B cell (primary cell): ENCODE measurements around the gene SNX19. TPM values are rescaled to one million over a fixed set of nuclear protein-coding genes. Genes with fewer than 3 reads are reported as not detected.

ENCODE experiments used
- ATAC-seq: fragments of 200-7000 bp; cut with Tn5 transposase; one replicate; pipeline ENCODE4 v1.10.0; 2021; ENCODE audit warnings: low read depth, mild to moderate bottlenecking, moderate number of reproducible peaks, moderate library complexity
- CTCF ChIA-PET: fragments of 350-600 bp; sonication (Branson Sonifier 250); formaldehyde crosslinking; loops from one replicate; lab custom pipeline; 2021; ENCODE audit warnings: antibody characterized with exemption, inconsistent platforms; lab: Charles Lee
- POLR2A ChIA-PET: fragments of 350-600 bp; sonication (Branson Sonifier 250); formaldehyde crosslinking; loops from one replicate; lab custom pipeline; 2021; ENCODE audit warnings: antibody characterized with exemption; lab: Charles Lee
- DNase-seq: peaks from one replicate; pipeline ENCODE4 v3.0.0; 2013
- H2AFZ ChIP-seq: 2 replicates; pipeline ENCODE4 v1.6.1; 2012; ENCODE audit warnings: mild to moderate bottlenecking, low read depth, low read length; ENCODE audit not compliant: insufficient read depth, poor library complexity, severe bottlenecking
- H3K27ac ChIP-seq, 2 donors: 1 replicate in 1 of 2; 2 replicates in 1 of 2; pipeline ENCODE4 v1.5.1; 2012 to 2013; ENCODE audit warnings: low read length in 2 of 2, mild to moderate bottlenecking in 2 of 2, moderate library complexity in 1 of 2
- H3K27me3 ChIP-seq, 4 experiments: fragments of 200-600 bp in 1 of 4; sonication (generic) in 1 of 4; replicated peaks in 1 of 4; 1 replicate in 2 of 4; 2 replicates in 2 of 4; pipeline versions ENCODE4 v1.6.1 to v1.7.0; 2013 to 2016; ENCODE audit warnings: low read length in 3 of 4, mild to moderate bottlenecking in 2 of 4, mixed read lengths in 1 of 4, moderate library complexity in 1 of 4; ENCODE audit not compliant: insufficient read depth in 4 of 4, control insufficient read depth in 3 of 4; ENCODE audit errors: control extremely low read depth in 1 of 4
- H3K36me3 ChIP-seq, 2 experiments: replicated peaks in 1 of 2; 1 replicate in 1 of 2; 2 replicates in 1 of 2; pipeline versions ENCODE4 v1.6.1 to v1.7.1; 2013; ENCODE audit warnings: low read length in 1 of 2; ENCODE audit not compliant: insufficient read depth in 2 of 2, control insufficient read depth in 1 of 2; ENCODE audit errors: control extremely low read depth in 1 of 2, extremely low read depth in 1 of 2
- H3K4me1 ChIP-seq, 2 donors: fragments of 200-600 bp in 1 of 2; sonication (generic) in 1 of 2; 1 replicate in 1 of 2; 2 replicates in 1 of 2; pipeline versions ENCODE4 v1.5.1 to v1.6.1; 2013 to 2017; ENCODE audit warnings: low read length in 2 of 2; ENCODE audit not compliant: control insufficient read depth in 2 of 2, insufficient read depth in 2 of 2
- H3K4me2 ChIP-seq: replicated peaks from 2 replicates; pipeline ENCODE3; 2012; ENCODE audit warnings: mild to moderate bottlenecking, low read depth, low read length; ENCODE audit not compliant: poor library complexity, severe bottlenecking
- H3K4me3 ChIP-seq, 5 experiments: fragments of 200-600 bp in 1 of 5; sonication (generic) in 1 of 5; 1 replicate in 3 of 5; 2 replicates in 2 of 5; pipeline versions ENCODE4 v1.5.1 to v1.7.0; 2011 to 2016; ENCODE audit warnings: low read length in 4 of 5, mild to moderate bottlenecking in 4 of 5, low read depth in 2 of 5, control low read depth in 1 of 5, moderate library complexity in 1 of 5; ENCODE audit not compliant: insufficient read depth in 1 of 5; ENCODE audit errors: control extremely low read depth in 1 of 5, extremely low read depth in 1 of 5
- H3K79me2 ChIP-seq: fragments of 200-600 bp; sonication (generic); one replicate; pipeline ENCODE4 v1.6.0; 2016; ENCODE audit warnings: low read length; ENCODE audit not compliant: control insufficient read depth, insufficient read depth
- H3K9ac ChIP-seq: fragments of 200-600 bp; sonication (generic); 2 replicates; pipeline ENCODE4 v1.6.1; 2017; ENCODE audit warnings: mild to moderate bottlenecking, low read length, moderate library complexity
- H3K9me3 ChIP-seq, 3 donors: one replicate each; pipeline versions ENCODE4 v1.6.1 to v1.7.1; 2013; ENCODE audit warnings: low read length in 2 of 3; ENCODE audit not compliant: control insufficient read depth in 2 of 3, insufficient read depth in 1 of 3; ENCODE audit errors: control extremely low read depth in 1 of 3
- H4K20me1 ChIP-seq: 2 replicates; pipeline ENCODE4 v1.6.0; 2012; ENCODE audit warnings: mild to moderate bottlenecking, low read length; ENCODE audit not compliant: insufficient read depth, control insufficient read depth, poor library complexity, severe bottlenecking
- H3K27ac Mint-ChIP-seq: one replicate; pipeline ENCODE4 v1.8.0; 2021; ENCODE audit warnings: mixed read lengths
- H3K27me3 Mint-ChIP-seq: one replicate; pipeline ENCODE4 v1.8.0; 2021; ENCODE audit warnings: mixed read lengths
- H3K4me1 Mint-ChIP-seq: one replicate; pipeline ENCODE4 v1.8.0; 2021; ENCODE audit warnings: mixed read lengths
- H3K4me3 Mint-ChIP-seq: one replicate; pipeline ENCODE4 v1.8.0; 2021; ENCODE audit warnings: mixed read lengths
- H3K9me3 Mint-ChIP-seq: one replicate; pipeline ENCODE4 v1.8.0; 2022; ENCODE audit warnings: mixed read lengths; ENCODE audit not compliant: insufficient read depth
- CTCF ChIP-seq: fragments of 200-600 bp; IDR thresholded peaks from one replicate; pipeline ENCODE4 v1.8.0; 2022; ENCODE audit warnings: antibody characterized with exemption, mild to moderate bottlenecking
- EZH2 ChIP-seq: IDR thresholded peaks from 2 replicates; pipeline ENCODE4 v1.6.1; 2012; ENCODE audit warnings: borderline replicate concordance, low read depth, mild to moderate bottlenecking, moderate library complexity, low read length; ENCODE audit not compliant: insufficient read depth, poor library complexity, severe bottlenecking
- WGBS: methylation state at CpG from one replicate; pipeline ENCODE4 v1.1.5; 2013; ENCODE audit warnings: missing lambda C conversion rate; ENCODE audit not compliant: insufficient coverage; 5-methylcytosine and 5-hydroxymethylcytosine counted together
- intact Hi-C: fragments of 100-400 bp; cut with micrococcal nuclease; formaldehyde crosslinking; loops from one replicate; pipeline ENCODE4 v1.10.0; 2022
- polyA plus RNA-seq: library from polyadenylated mRNA; depleted of rRNA; stranded (reverse); fragments of >200 nt; gene quantifications from 2 replicates; pipeline ENCODE4 v1.2.3, GENCODE V29; 2012
- total RNA-seq, 2 donors: library from RNA; stranded (reverse); fragments of 120-200 nt in 1 of 2; gene quantifications; 1 replicate in 1 of 2; 2 replicates in 1 of 2; pipeline versions ENCODE4 v1.2.3 to v1.2.4, GENCODE V29; 2013 to 2022

Gene SNX19
- total and polyA plus RNA-seq, 2 donors (not counting 1 experiment from before 2014, with no cell fraction given): 24.2 to 74.0 TPM

GRCh38 chr11:130846606-130847005, 69.7 kb downstream of the SNX19 start:
- H3K9me3 ChIP-seq: no peaks in the 10 kb centered on the region
- Mint-ChIP-seq H3K4me3 (no peak overlapping the region), H3K4me1 (no peaks in the 10 kb centered on the region), H3K27ac (no peak overlapping the region), H3K27me3 (peaks cover 44% of the 10 kb centered on the region), H3K9me3 (no peaks in the 10 kb centered on the region)
- no peak overlapping the region for H3K4me3 ChIP-seq
- no peaks in the 10 kb centered on the region for H3K79me2 ChIP-seq
- H3K4me1 ChIP-seq: no peaks in the 10 kb centered on the region
- no CpG with 5 or more reads among the region's 2 CpGs for WGBS
- no peaks in the 10 kb centered on the region for H3K36me3 ChIP-seq
- H3K9ac ChIP-seq: no peak overlapping the region
- no peak for ATAC-seq
- CTCF ChIA-PET: no interaction called here
- no peak overlapping the region for H2AFZ ChIP-seq
- POLR2A ChIA-PET: no interaction called here
- H4K20me1 ChIP-seq: no peaks in the 10 kb centered on the region
- TF ChIP-seq CTCF (no peak), EZH2 (no peak)
- peaks cover 0 to 13% (median 5%) of the 10 kb centered on the region in 4 experiments for H3K27me3 ChIP-seq
- H3K27ac ChIP-seq: no peak overlapping the region
- no peak for DNase-seq
- no peak overlapping the region for H3K4me2 ChIP-seq
- intact Hi-C loops: no loop called here

GRCh38 chr11:130842001-130842400, 74.3 kb downstream of the SNX19 start:
- no peak overlapping the region for H3K27ac ChIP-seq
- Mint-ChIP-seq H3K27ac (no peak overlapping the region), H3K4me1 (no peaks in the 10 kb centered on the region), H3K4me3 (no peak overlapping the region), H3K27me3 (peaks cover 52% of the 10 kb centered on the region), H3K9me3 (peaks cover 5% of the 10 kb centered on the region)
- no peak overlapping the region for H2AFZ ChIP-seq
- no peaks in the 10 kb centered on the region for H3K36me3 ChIP-seq
- no peak for TF ChIP-seq CTCF
- TF ChIP-seq EZH2: no peak
- H3K79me2 ChIP-seq: no peaks in the 10 kb centered on the region
- H3K4me2 ChIP-seq: no peak overlapping the region
- intact Hi-C loops: no loop called here
- no peak for DNase-seq
- no peak overlapping the region for H3K9ac ChIP-seq
- ChIA-PET CTCF (no interaction called here), POLR2A (no interaction called here)
- H3K4me3 ChIP-seq: no peak overlapping the region
- H4K20me1 ChIP-seq: no peaks in the 10 kb centered on the region
- H3K27me3 ChIP-seq: peaks cover 0 to 24% (median 10%) of the 10 kb centered on the region in 4 experiments
- H3K4me1 ChIP-seq: no peaks in the 10 kb centered on the region
- WGBS: no CpG with 5 or more reads among the region's 1 CpG
- peaks cover 0 to 7% (median 4%) of the 10 kb centered on the region in 3 donors for H3K9me3 ChIP-seq
- no peak for ATAC-seq
